SK-N-SH (cell line): Measurements from ENCODE around the gene REEP1. TPM values are rescaled to one million over a fixed set of nuclear protein-coding genes. Genes with fewer than 3 reads are reported as not detected.

Source experiments
- CTCF ChIA-PET: fragments of 300-600, 350-600 bp; formaldehyde crosslinking; extraction: SDS; loops from one replicate; lab custom pipeline; 2021; lab: Yijun Ruan, JAX
- POLR2A ChIA-PET: fragments of 350-600 bp; sonication (Branson Sonifier 250); formaldehyde crosslinking; extraction: SDS; loops from one replicate; lab custom pipeline; 2020; ENCODE audit warnings: antibody characterized with exemption, inconsistent platforms; lab: Yijun Ruan, JAX
- DNase-seq: peaks from one replicate; pipeline ENCODE4 v3.0.0; 2012
- H2AFZ ChIP-seq: fragments of 200-600 bp; sonication (generic); 2 replicates; pipeline ENCODE4 v1.8.1; 2016; ENCODE audit warnings: antibody characterized with exemption, mild to moderate bottlenecking, low read depth
- H3F3A ChIP-seq: fragments of 200-600 bp; sonication (generic); replicated peaks from 2 replicates; pipeline ENCODE3; 2016; ENCODE audit warnings: antibody characterized with exemption, mild to moderate bottlenecking; ENCODE audit not compliant: insufficient read depth
- H3K27ac ChIP-seq, 2 experiments: fragments of 200-500 bp in 1 of 2; fragments of 200-600 bp in 1 of 2; sonication (Bioruptor generic) in 1 of 2; sonication (generic), shearing (Covaris generic) in 1 of 2; 2 replicates each; pipeline versions ENCODE4 v1.5.1 to v1.6.1; 2014 to 2016; ENCODE audit warnings: low read depth in 2 of 2, inconsistent platforms in 1 of 2, low read length in 1 of 2, mild to moderate bottlenecking in 1 of 2, mixed read lengths in 1 of 2
- H3K27me3 ChIP-seq: fragments of 200-600 bp; sonication (generic), shearing (Covaris generic); 2 replicates; pipeline ENCODE4 v1.6.1; 2016; ENCODE audit warnings: mixed run types; ENCODE audit not compliant: insufficient read depth
- H3K36me3 ChIP-seq, 2 experiments: fragments of 200-500 bp in 1 of 2; fragments of 200-600 bp in 1 of 2; sonication (Bioruptor generic) in 1 of 2; sonication (generic) in 1 of 2; replicated peaks in 1 of 2; 2 replicates each; pipeline versions ENCODE3 to v1.5.1; 2014 to 2016; ENCODE audit warnings: low read length in 1 of 2, mild to moderate bottlenecking in 1 of 2; ENCODE audit not compliant: insufficient read depth in 2 of 2, control insufficient read depth in 1 of 2
- H3K4me1 ChIP-seq, 2 experiments: fragments of 200-500 bp in 1 of 2; fragments of 200-600 bp in 1 of 2; sonication (Bioruptor generic) in 1 of 2; sonication (generic), shearing (Covaris generic) in 1 of 2; 2 replicates each; pipeline versions ENCODE4 v1.5.1 to v1.6.1; 2014 to 2016; ENCODE audit warnings: low read depth in 1 of 2, low read length in 1 of 2, mixed run types in 1 of 2; ENCODE audit not compliant: insufficient read depth in 2 of 2, control insufficient read depth in 1 of 2
- H3K4me2 ChIP-seq: fragments of 200-600 bp; sonication (generic), shearing (Covaris generic); 2 replicates; pipeline ENCODE4 v1.6.1; 2017; ENCODE audit warnings: mixed run types
- H3K4me3 ChIP-seq, 2 experiments: fragments of 200-500 bp in 1 of 2; fragments of 200-600 bp in 1 of 2; sonication (Bioruptor generic) in 1 of 2; sonication (generic), shearing (Covaris generic) in 1 of 2; 2 replicates each; pipeline versions ENCODE4 v1.5.1 to v1.8.1; 2014 to 2016; ENCODE audit warnings: low read depth in 2 of 2, inconsistent platforms in 1 of 2, low read length in 1 of 2, mild to moderate bottlenecking in 1 of 2, mixed read lengths in 1 of 2, moderate library complexity in 1 of 2
- H3K79me2 ChIP-seq: fragments of 200-600 bp; sonication (generic); 2 replicates; pipeline ENCODE4 v1.8.1; 2017; ENCODE audit warnings: mild to moderate bottlenecking; ENCODE audit not compliant: insufficient read depth
- H3K9ac ChIP-seq: fragments of 200-600 bp; sonication (generic); 2 replicates; pipeline ENCODE4 v1.6.1; 2017; ENCODE audit warnings: mixed run types
- H3K9me2 ChIP-seq: fragments of 200-600 bp; sonication (generic); 2 replicates; pipeline ENCODE4 v1.6.1; 2017; ENCODE audit warnings: mixed run types
- H3K9me3 ChIP-seq: fragments of 200-600 bp; sonication (generic); 2 replicates; pipeline ENCODE4 v1.6.1; 2017; ENCODE audit warnings: mixed run types, mild to moderate bottlenecking, moderate library complexity
- H4K20me1 ChIP-seq: fragments of 200-600 bp; sonication (generic); 2 replicates; pipeline ENCODE4 v1.6.1; 2017; ENCODE audit warnings: mild to moderate bottlenecking, mixed run types; ENCODE audit not compliant: insufficient read depth
- FOXM1 ChIP-seq: IDR thresholded peaks from 2 replicates; pipeline ENCODE4 v1.4.0; 2012; ENCODE audit warnings: low read depth, mild to moderate bottlenecking
- MXI1 ChIP-seq: IDR thresholded peaks from 2 replicates; pipeline ENCODE4 v1.6.1; 2012; ENCODE audit warnings: mild to moderate bottlenecking, low read depth, low read length, improper control_type of control experiment
- NFIC ChIP-seq: IDR thresholded peaks from 2 replicates; pipeline ENCODE4 v1.4.0; 2012; ENCODE audit warnings: borderline replicate concordance
- REST ChIP-seq: IDR thresholded peaks from 2 replicates; pipeline ENCODE4 v1.6.1; 2012; ENCODE audit warnings: mild to moderate bottlenecking, low read depth, low read length, moderate library complexity
- SIN3A ChIP-seq: IDR thresholded peaks from 2 replicates; pipeline ENCODE4 v1.6.1; 2012; ENCODE audit warnings: low read depth, mild to moderate bottlenecking, low read length, moderate library complexity, borderline replicate concordance
- TAF1 ChIP-seq: IDR thresholded peaks from 2 replicates; pipeline ENCODE4 v1.6.1; 2012; ENCODE audit warnings: low read depth, mild to moderate bottlenecking, low read length, moderate library complexity, borderline replicate concordance
- USF1 ChIP-seq: IDR thresholded peaks from 2 replicates; pipeline ENCODE4 v1.4.0; 2012; ENCODE audit warnings: low read depth, borderline replicate concordance
- WGBS: methylation state at CpG from one replicate; pipeline ENCODE4 v1.1.6; 2017; ENCODE audit warnings: low lambda C conversion rate; 5-methylcytosine and 5-hydroxymethylcytosine counted together
- polyA plus RNA-seq, 3 experiments: library from polyadenylated mRNA; depleted of rRNA; stranded (reverse); fragments of >200 nt; gene quantifications; 2 replicates each; pipeline ENCODE4 v1.2.3, GENCODE V29; 2012

Gene REEP1
- polyA plus RNA-seq, 1 of the 3 experiments (the other 2 are of a cell fraction) = 0.13 TPM

GRCh38 chr2:86172610-86173009 is 164.8 kb downstream of the REEP1 start:
- TF ChIP-seq SIN3A (no peak), TAF1 (no peak), MXI1 (no peak), FOXM1 (no peak), USF1 (no peak)
- H3K9ac ChIP-seq = no peak overlapping the region
- WGBS = 39% methylated on average over 2 of the region's 2 CpGs
- no peak overlapping the region for H3K4me3 ChIP-seq
- CTCF ChIA-PET = no interaction called here
- H4K20me1 ChIP-seq = no peaks in the 10 kb centered on the region
- peaks cover 43% of the 10 kb centered on the region for H3K79me2 ChIP-seq
- H2AFZ ChIP-seq = no peak overlapping the region
- no peaks in the 10 kb centered on the region for H3K9me3 ChIP-seq
- peaks cover 2 to 16% of the 10 kb centered on the region in 2 experiments; a peak in 2 of 4 replicates for H3K4me1 ChIP-seq
- peaks cover 53 to 60% of the 10 kb centered on the region in 2 experiments for H3K36me3 ChIP-seq
- POLR2A ChIA-PET = no interaction called here
- H3F3A ChIP-seq = peaks cover 12% of the 10 kb centered on the region
- no peaks in the 10 kb centered on the region for H3K27me3 ChIP-seq
- no peaks in the 10 kb centered on the region for H3K9me2 ChIP-seq
- H3K27ac ChIP-seq = no peak overlapping the region
- no peak for DNase-seq
- no peak overlapping the region for H3K4me2 ChIP-seq

GRCh38 chr2:86171295-86171694 is 166.1 kb downstream of the REEP1 start:
- TF ChIP-seq REST (no peak), NFIC (no peak)
- TF ChIP-seq, all 33 proteins: peak for 0
- Histone ChIP-seq H3K27me3 (no peaks in the 10 kb centered on the region), H3K4me3 (no peak overlapping the region), H3K36me3 (peaks cover 44 to 60% of the 10 kb centered on the region in 2 experiments), H3K79me2 (peaks cover 33% of the 10 kb centered on the region), H3K4me2 (no peak overlapping the region), H3K9me2 (no peaks in the 10 kb centered on the region), H3F3A (peaks cover 10% of the 10 kb centered on the region), H2AFZ (no peak overlapping the region), H3K27ac (no peak overlapping the region), H4K20me1 (no peaks in the 10 kb centered on the region), H3K9ac (no peak overlapping the region), H3K9me3 (no peaks in the 10 kb centered on the region), H3K4me1 (peaks cover 2 to 8% of the 10 kb centered on the region in 2 experiments; a peak in 2 of 4 replicates)
- CTCF ChIA-PET = no interaction called here
- WGBS = 94% methylated on average over 3 of the region's 3 CpGs
- POLR2A ChIA-PET = no interaction called here
- DNase-seq = no peak
